GM21423 (cell line): Measurements from ENCODE around the gene MRPL19.

Source experiments
- ATAC-seq: cut with Tn5 transposase; IDR thresholded peaks from one replicate; pipeline ENCODE4 v1.9.1; 2021; ENCODE audit warnings: mild to moderate bottlenecking, moderate library complexity; ENCODE audit not compliant: unreplicated experiment

MRPL19 gene

DNA sequence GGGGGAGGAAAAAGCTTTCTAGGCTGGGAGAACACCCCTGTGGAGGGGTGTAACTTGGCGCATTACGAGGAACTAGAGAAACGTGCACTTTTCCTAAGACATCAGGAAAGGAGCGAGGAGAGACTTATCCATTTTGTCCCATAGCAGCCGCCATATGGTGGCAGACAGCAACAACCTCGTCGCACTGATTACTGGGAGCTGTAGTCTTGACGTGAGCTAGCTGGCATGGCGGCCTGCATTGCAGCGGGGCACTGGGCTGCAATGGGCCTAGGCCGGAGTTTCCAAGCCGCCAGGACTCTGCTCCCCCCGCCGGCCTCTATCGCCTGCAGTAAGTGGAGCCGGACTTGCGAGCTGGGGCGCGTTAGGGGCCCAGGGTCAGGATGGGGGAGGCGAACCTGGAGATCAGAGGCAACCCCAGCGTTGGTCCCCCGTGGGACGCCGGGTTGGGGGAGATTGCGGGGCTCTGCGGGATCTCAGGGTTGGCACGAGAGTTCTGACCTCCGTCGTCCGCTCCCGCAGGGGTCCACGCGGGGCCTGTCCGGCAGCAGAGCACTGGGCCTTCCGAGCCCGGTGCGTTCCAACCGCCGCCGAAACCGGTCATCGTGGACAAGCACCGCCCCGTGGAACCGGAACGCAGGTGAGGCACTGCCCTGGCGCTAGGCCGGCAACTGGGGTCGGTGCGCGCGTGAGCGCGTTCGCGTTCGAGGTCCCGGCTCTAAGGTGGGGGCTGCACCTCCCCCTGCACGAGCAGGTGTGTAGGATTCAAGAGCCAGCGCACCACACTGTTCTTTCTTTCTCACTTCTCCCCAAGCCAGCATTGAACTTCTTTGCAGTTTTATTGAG lies at the start of gene MRPL19:
Gene MRPL19 (plus strand): TSS at position 201 of the 843 bp plus-strand sequence. CDS start 25 bp downstream, at position 226.
- ATAC-seq: peak; percentile 97

DNA sequence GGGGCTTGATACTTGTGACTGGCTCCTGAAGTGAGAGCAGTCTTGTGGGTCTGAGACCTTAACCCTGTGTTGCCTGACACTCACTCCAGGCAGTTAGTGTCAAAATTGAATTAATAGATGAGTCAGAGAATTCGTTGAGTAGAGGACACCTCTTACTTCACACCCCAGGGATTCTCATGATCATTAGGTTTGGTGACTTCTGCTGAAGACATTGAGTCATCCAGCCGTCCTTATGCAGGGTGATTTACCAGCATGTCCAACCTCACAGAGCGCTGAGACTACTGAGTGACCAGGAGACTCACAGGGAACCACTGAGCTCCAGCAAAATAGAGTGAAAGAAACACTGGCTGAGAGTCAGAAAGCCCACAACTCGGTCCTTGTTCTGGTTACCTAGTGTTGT lies 49.8 kb upstream of the MRPL19 start:
- ATAC-seq: no peak

DNA sequence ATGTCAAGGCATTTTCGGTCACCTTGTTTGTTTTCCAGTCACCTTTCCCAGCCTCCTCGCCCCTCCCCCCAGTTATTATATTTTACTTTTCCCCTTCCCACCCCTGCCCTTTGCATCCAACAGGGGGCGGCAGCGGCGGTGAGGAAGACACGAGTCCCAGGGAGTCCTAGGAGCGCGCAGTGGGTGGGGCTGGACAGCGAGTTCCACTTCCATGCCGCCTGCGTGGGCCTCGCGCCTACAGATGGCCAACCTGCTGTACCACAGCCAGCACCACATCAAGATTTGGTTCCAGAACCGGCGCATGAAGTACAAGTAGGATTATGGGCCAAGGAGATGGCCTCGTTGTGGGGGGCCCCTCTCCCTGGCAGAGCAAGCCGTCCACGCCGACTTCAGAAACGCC lies 48.6 kb upstream of the MRPL19 start:
- no peak for ATAC-seq

- ATAC-seq: no peak
Observed at GRCh38 chr2:75598589-75599155, 47.9 kb upstream of the MRPL19 start.

DNA sequence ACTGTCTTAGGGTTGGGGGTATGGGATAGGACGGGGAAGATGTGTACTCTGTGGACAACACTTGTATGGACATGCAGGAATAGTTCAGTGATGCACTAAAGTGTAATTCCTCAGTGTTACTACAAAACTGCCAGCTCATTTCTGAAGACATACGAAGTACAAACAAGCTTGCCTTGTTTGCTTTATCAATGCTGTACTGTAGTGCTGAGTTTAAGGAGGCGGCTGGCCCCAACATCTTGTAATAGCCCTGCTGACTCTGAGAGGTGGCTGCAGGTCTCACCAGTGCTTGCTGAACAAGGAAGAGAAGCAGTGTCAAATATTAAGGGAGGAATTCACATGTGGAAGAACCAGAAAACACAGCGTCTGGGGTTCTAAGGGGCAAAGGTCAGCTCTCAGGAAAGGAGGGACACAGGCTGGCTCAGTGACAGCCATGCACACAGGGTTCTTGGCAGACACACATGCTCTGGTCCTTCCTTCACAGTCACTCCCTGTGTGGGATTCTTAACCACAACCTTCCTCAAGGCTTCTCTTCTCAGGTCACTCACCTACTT lies 46.0 kb upstream of the MRPL19 start:
- no peak for ATAC-seq

GRCh38 chr2:75602724-75603342 lies 43.8 kb upstream of the MRPL19 start:
- no peak for ATAC-seq

DNA sequence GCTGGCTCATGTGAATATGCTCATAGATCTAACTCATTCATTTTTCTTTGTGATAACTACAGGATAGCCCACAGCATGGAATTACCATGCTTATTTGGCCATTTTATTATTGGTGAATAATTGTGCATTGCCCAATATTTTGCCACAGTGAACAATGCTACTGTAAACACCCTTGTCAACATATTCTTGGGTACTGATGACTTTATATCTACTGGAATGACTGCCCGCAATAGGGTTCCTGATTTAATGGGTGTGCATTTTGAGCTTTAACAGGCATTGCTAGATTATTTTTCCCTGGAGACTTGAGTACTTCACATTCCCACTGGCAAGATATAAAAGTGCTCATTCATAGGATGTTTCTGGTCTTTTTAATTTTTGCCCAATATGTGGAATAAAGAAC lies 43.1 kb upstream of the MRPL19 start:
- ATAC-seq: no peak

- ATAC-seq: no peak
Observed at GRCh38 chr2:75604484-75604883, 42.1 kb upstream of the MRPL19 start.

DNA sequence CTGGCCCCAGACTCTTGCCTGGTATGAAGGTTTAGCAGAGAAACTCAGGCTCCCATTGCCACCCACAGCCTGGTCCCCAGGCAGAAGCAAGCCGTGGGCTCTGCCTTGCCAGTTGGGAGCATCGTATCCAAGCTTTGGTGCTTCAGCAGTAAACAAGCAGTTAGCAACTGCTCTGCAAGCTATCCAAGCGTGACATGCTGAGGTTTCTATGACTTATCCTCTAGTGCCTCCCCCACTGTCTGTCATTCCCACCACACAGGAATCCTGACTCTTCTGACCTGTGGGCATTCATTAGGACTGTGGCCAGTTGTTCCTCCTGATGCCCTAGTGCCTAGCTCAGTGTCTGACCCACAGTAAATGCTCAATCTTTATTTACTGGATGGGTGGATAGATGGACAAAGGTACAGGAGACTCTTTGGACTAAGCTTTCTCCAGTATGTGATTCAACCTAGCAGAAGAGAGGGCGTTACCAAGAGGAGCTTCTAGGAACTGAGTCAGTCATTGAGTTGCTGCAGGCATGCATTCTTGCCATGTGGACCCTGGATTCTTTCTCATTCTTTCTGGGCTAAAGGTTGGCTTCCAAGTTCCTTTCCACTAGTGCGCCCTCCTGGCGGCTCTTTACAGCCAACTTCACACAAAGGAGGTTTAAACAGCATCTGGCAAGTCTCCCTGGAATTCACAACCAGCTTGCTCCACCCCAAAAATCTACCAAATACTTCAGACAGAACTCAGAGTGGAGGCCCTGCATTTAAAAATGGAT lies 40.6 kb upstream of the MRPL19 start:
- ATAC-seq: no peak

DNA sequence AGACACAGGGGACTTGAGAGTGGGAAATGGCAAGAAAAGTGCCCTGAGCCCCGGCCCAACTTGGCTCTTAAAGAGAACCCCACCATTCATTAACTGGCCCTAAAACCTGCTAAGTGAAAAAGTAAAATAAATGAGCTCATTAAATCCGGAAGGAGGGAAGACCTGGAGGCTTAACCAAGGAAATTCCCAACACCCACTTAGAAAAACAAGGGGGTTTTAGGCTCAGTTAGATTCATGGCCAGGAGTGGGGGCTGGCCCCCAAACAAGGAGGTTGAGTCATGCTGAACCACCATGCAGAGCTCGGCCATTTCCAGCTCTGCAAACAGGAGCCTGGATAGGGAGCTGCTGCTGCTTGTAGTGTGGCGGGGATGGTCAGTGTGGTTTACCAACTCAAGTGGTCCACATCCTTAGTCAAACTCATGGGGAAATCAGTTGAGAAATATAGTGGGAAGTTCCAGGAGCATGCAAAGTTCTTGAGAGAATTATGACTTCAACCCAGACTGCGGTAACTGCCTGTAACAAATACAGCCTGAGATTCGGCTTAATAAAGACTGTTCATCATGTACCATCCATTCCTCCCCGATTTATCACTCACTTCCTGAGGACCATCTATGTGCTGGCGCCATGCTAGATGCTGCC lies 39.7 kb upstream of the MRPL19 start:
- no peak for ATAC-seq

- ATAC-seq: no peak
Observed at GRCh38 chr2:75607400-75607798, 39.2 kb upstream of the MRPL19 start.

DNA sequence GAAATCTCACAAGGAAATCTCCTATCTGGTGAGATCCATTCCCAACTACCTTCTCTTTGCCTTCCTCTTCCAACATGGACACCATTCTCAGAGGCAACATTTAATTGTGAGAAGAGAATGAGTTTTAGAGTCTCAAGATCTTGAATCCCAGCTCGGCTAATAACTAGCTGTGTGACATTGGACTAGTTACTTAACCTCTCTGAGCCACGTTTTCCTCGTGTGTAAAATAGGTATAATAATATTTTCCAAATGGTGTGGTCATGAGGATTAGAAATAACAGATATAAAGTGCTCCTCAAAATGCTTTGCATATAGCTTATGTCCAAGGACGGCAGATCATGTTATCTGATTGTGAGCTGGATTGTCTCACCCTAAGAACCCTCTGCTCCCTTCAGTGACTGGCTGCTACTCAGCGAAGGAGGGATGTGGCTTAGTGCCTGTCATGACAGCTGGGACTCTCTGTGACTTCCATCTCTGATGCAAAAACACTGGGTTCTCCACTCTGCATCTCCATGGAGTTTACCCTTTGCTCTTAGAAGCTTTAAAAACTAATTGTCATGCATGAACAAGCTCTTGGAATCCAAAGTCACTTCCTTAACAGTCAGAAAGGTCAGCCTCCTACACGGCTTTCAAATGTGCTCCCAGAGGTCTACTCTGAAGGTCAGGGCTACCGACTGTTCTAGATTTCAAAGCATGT lies 38.4 kb upstream of the MRPL19 start:
- ATAC-seq: no peak

- peak; percentile 68 for ATAC-seq
Observed at GRCh38 chr2:75608684-75609333, 37.8 kb upstream of the MRPL19 start.

DNA sequence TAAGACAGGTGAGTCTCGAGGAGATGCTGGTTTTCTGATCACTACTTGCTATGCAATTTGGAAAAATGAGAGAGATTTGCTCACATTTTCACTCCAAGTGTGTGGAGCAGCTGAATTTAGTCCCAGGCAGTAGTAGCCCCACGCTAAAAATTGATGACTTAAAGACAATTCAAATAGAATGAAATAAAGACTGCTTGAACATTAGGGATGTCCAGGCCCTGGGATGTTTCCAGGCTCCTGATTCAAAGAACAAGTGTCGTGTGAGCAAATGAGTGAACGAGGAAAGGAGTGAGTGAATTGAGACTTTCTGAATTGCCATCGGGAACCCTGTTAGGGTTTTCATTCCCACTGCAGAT lies 37.3 kb upstream of the MRPL19 start:
- ATAC-seq: no peak

DNA sequence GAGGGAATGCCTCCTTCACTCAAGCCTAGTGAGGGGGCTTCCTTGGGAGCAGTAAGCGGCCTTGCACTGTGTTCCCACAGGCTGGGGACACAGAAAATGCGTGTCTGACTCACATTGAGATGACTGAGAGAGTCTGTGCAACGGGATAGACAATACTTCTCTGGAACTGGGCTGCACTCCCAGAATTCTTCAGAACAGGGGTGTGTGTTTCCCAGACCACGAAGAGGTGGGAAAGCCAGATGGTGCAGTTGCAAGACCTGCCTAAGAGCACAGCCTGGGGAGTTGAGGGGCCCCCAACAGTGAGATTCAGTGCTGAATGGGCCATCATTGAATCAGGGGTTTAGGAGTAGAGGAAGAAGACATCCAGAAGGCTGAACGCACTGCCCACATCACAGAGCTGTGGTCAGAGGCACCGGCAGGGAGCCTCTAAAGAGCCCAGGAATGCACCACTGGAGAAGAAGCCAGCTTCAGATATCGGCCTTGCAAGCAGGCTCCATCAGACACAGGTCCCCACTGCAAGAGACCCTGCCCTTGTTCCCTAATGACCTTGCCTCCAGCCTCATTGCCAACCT lies 36.6 kb upstream of the MRPL19 start:
- no peak for ATAC-seq

- no peak for ATAC-seq
Observed at GRCh38 chr2:75610671-75611070, 35.9 kb upstream of the MRPL19 start.

DNA sequence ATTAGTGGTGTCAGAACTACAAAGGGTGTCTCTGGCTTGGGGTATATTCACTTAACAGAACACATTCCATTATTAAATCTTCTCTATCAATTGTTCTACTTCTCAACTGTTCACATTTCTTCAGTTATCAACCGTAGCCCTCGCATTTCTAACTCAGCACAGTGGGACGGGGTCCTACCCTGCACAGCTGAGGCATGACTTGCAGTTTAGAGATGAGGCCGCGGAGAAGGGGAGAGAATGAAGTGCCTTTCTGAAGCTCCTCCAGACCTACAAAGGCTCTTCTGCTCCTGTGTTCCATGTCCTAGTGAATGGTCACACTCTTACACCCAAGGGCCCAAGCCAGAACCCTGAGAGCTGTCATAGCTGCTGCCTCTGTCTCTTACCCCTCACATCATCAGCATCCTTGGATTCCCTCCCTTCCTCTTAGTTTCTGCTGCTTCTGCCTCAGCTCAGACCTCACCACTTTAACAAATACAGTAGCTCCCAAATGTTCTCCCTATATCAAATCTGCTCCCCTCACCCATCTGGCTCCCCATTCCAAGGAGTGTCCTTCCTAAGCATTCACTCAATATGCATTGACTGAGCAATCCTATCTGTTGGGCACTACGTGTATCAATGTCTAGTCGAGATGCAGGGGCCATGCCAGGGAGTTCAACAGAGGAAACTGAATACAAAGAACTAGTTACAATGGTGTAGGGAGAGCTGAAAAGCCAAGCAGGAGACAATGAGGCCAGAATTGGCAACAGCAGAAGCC lies 34.3 kb upstream of the MRPL19 start:
- ATAC-seq: no peak

DNA sequence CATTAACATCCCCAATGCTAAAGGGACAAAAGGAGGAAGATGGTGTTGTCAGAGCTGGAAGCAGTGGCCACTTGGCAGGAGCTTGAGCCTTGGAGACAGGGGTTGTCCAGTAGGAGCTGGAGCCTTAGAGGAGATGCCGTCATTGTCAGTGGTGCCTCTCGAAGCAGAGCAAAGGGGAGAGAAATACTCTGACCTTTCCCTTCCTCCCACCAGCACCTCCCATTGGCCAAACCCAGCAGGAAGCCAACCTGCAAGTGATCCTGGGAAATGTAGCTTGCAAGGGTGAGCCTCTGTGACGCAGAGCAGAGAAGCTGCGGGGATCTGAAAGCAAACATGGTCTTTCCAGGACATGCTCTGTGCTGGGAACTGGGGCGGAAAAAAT lies 33.7 kb upstream of the MRPL19 start:
- ATAC-seq: no peak
